ENCODE data around the gene SUV39H1.

DNA sequence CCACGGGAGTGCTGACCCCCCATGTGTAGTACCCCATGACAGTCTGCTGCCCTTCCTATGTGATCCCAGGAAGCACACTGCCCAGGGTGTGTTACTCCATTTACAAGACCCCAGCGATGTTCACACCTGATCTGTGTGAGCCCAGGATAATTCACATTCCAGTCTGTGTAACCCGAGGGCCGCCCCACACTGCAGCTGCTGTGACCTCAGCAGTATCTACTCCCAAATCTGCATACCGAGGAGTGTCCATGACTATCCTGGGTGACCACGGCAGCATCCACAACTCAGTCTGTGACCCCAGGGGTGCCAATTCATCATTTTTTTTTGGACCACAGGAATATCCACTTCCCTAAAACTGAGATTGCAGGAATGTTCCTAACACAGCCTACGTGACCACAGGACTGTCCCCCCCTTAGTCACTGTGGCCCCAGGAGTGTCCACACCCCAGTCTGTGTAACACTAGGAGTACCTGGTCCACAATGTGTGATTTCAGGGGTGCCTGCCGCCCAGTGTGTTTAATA is 57.2 kb downstream of the SUV39H1 start:
- TF ChIP-seq, protein P1, sequence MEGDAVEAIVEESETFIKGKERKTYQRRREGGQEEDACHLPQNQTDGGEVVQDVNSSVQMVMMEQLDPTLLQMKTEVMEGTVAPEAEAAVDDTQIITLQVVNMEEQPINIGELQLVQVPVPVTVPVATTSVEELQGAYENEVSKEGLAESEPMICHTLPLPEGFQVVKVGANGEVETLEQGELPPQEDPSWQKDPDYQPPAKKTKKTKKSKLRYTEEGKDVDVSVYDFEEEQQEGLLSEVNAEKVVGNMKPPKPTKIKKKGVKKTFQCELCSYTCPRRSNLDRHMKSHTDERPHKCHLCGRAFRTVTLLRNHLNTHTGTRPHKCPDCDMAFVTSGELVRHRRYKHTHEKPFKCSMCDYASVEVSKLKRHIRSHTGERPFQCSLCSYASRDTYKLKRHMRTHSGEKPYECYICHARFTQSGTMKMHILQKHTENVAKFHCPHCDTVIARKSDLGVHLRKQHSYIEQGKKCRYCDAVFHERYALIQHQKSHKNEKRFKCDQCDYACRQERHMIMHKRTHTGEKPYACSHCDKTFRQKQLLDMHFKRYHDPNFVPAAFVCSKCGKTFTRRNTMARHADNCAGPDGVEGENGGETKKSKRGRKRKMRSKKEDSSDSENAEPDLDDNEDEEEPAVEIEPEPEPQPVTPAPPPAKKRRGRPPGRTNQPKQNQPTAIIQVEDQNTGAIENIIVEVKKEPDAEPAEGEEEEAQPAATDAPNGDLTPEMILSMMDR (conservative IDR thresholded peaks at IDR 0.05; ENCODE audit: low read length): no peak
- TF ChIP-seq EZH2phosphoT487 (IDR thresholded peaks at IDR 0.05; ENCODE audit: borderline replicate concordance): no peak
